T-helper 2 cell (primary cell): ENCODE results near the gene CXCL14.
A peak's percentile ranks its signal among the peaks of the same experiment; 100 is the strongest.

ENCODE experiments used
- DNase-seq, 5 experiments: peaks; one replicate each; pipeline versions ENCODE4 v3.0.0 to v3.0.0-alpha.2; 2012 to 2022
- total RNA-seq, 2 donors: gene quantifications; one replicate each; lab custom pipeline; 2026; lab: John Stamatoyannopoulos, UW

CXCL14 gene
- total RNA-seq = 0 reads per million in 2 donors

GRCh38 chr5:135578685-135579341 lies at the start of gene CXCL14:
Gene CXCL14, minus strand, starts transcription at chr5:135578991. Its CDS starts 213 bp downstream, at chr5:135578778.
- DNase-seq = peak in 1 of 5 experiments; percentile 30

GRCh38 chr5:135626636-135627035 lies 47.8 kb upstream of the CXCL14 start:
- DNase-seq = no peak

- DNase-seq = no peak
Observed at GRCh38 chr5:135625961-135626360, 47.2 kb upstream of the CXCL14 start.

- DNase-seq = no peak
Observed at GRCh38 chr5:135625486-135625885, 46.7 kb upstream of the CXCL14 start.

GRCh38 chr5:135625061-135625460 lies 46.3 kb upstream of the CXCL14 start:
- no peak for DNase-seq

DNA sequence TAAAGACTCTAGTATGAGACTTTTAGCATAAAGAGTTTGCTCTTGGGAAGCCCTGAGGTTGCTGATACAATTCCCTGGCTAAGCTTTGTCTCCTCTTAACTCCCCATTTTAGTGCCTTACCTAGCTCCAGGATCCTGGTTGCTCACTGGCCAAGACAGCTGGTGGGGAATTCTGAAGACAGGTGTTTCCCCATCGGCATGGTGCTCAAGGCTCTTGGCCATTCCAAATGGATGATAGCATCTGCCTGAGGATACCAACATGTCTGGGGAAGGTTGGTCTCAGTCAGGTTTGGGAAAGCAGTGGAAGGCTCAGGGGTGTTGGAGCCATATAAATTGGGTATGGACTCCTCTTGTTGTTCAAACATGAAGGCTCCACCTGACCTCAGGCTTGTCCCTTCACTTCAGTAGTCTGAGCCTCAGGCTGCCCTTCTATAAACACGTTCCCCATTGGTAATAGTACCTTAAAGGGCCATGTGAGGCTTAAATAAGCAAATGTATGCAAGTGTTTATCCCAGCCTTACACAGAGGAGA lies 44.5 kb upstream of the CXCL14 start:
- DNase-seq = no peak

DNA sequence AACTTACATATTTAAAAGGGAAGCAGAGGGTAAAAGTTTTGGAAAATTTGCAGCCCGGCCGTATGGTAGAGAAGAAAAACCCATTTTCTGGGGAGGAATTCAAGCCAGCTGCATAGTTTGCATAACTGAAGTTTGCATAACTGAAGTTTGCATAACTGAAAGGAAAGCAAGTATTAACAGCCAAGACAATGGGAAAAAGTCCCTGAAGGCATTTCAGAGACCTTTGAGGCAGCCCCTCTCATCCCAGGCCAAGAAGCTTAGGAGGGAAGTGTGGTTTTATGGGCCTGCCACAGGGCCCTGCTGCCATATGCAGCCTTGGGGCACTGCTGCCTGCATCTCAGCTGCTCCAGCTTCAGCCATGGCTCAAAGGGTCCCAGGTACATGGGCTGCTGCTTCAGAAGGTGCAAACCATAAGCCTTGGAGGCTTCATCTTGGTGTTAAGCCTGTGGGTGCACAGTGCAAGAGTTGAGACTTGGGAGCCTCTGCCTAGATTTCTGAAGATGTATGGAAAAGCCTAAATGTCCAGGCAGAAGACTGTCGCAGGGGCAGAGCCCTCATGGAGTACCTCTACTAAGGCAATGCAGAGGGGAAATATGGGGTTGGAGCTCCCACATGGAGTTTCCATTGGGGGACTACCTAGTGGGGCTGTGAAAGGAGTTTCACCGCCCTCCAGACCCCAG lies 36.9 kb upstream of the CXCL14 start:
- DNase-seq = no peak

DNA sequence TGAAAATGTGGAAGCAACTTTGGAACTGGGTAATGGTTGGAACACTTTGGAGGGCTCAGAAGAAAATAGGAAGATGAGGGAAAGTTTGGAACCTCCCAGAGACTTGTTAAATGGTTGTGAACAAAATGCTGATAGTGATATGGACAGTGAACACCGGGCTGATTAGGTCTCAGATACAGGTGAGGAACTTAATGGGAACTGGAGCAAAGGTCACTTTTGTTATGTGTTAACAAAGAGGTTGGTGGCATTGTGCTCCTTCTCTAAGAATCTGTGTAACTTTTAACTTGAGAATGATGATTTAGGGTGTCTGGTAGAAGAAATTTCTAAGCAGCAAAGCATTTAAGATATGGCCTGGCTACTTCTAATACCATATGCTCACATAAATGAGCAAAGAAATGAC lies 36.4 kb upstream of the CXCL14 start:
- no peak for DNase-seq

DNA sequence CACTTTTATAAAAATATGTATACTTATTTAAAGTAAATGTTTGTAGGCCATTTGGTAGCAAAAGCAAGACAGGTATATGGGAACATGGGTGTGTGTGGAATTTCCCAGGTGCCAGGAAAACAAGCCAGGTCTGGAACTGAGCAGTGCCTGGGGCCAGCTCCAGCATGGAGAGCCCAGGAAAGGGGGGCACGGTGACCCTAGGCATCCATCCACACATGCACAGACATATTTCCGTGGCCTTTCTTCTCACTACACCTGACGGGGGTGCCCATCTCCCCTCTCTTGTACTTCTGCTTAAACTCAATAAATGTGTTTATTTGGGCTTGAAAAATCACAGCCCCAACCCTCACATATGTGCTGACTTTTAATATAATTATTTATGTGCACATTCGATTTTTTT lies 31.2 kb upstream of the CXCL14 start:
- no peak for DNase-seq

DNA sequence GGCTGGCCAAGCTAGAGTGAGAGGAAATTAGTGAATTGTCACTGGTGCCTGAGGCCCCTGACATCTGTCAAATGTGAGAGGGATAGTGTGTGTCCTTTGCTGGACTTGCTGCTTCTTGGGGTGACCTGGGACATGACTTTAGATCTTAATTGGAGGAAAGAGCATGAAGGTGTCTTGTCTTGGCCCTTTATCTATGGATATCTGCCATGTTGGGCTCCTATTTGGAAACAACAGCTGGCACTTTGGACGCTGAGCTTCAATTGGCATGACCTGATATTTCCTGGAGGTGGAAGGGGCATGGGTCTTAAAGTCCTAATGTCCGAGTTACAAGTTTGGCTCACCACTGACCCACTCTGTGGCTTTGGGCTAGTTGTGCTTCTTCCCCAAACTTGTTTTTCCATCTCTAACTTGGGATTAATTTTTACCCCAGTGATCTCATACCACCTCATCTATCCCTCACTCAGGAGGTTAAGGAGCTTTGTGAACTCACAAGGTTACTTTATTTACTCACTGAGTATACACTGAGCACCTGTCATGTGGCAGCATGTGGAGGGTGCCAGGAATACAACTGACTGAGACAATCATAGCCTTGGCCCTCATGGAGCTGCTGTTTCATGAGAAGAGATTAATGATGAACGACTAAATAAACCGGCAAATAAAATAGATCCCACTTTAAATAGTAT lies 30.1 kb upstream of the CXCL14 start:
- DNase-seq = no peak

- no peak for DNase-seq
Observed at GRCh38 chr5:135608361-135608760, 29.6 kb upstream of the CXCL14 start.

DNA sequence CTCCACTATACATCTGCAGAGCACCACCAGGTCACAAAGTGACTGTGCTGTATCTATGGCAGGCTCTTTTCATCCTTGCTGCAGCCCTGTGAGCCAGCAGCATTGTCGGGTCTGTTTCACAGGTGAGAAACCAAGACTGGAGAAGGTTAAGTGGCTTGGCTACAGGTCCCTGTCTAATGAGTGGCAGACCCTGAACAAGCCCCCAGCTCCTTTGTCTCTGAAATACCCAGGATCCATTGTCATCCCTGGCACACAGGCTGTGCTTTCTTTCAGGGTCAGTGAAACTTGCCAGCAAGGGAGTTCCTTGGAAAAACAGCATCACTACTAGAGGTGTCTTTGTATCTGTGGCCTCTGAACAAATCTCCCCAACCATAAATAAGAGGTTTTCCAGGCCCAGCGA lies 27.6 kb upstream of the CXCL14 start:
- DNase-seq = no peak

- no peak for DNase-seq
Observed at GRCh38 chr5:135605221-135605620, 26.4 kb upstream of the CXCL14 start.

DNA sequence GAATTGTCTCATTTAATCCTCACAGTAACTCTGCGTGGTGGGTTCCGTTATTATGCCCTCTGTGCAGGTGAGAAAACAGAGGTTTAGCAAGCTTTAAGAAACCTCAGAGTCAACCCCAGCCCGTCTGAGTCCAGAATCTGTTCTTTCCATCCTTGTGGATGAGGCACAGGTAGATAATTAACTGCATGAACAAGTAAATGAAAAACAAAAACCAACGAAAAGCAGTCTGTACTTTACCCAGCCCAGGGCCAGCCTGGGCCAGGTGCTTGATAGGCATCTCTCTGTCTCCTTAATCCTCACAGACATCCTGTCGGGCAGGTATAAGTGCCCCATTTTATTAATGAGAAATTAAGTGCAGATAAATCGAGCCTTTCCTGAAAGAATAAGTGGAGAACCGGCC lies 25.3 kb upstream of the CXCL14 start:
- DNase-seq = no peak

GRCh38 chr5:135602882-135603721 lies 24.3 kb upstream of the CXCL14 start:
- DNase-seq = no peak

DNA sequence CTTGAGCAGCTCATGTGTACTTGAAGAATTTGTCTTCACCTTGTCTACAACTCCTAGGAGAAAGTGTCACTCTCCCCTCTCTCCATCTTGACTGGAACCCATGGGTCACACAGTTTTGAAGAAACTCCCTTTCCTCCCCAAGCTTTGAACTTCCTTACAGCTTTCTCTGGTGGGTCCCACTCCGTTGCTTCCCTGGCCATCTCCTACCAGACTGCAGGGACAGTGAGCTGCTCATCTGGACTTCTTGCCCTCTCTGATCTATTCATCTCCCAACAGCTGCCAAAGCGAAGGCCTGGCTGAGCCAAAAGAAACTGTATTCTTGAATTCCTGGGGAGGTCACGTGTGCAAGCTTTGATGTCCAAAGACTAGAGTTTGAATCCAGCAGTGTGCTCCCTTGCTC lies 22.7 kb upstream of the CXCL14 start:
- DNase-seq = no peak

DNA sequence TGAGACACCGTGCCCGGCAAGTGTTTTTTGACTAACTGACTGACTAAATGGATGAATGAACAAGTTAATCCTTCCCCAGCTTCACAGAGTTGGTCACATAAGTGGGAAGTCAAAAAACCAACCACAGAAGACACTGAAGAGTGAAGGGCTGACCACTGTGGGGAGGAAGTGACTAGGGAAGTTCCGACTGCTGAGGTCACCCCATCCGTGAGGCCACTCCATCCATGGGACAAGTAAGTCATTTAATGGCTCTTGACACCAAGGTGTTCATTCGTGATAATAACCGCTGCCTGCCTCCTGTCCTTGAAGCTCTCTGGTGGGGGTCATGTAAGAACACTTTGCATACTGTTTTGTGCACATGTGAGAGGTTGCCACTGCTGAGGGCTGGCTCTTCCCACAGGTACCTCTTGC lies 22.2 kb upstream of the CXCL14 start:
- DNase-seq = no peak

DNA sequence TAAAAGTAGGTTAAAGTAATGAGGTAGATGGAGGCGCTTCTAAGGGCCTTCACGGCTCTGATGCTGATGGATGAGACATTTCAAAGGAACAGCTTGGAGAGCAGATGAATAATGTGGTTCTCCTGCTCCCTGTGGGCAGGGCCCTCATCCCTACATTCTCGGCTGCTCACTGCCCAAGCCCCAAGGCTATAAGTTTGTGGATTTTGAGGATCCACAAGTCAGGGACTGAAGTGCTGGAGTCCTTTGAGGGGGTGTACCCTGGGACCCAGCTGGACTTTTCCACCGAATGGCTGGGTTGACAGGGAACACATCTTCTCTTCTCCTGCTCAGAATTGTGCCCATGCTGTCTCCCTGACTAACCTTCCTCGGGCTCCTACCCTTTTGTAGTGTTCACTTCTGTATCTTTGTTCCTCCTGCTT lies 21.4 kb upstream of the CXCL14 start:
- DNase-seq = no peak

DNA sequence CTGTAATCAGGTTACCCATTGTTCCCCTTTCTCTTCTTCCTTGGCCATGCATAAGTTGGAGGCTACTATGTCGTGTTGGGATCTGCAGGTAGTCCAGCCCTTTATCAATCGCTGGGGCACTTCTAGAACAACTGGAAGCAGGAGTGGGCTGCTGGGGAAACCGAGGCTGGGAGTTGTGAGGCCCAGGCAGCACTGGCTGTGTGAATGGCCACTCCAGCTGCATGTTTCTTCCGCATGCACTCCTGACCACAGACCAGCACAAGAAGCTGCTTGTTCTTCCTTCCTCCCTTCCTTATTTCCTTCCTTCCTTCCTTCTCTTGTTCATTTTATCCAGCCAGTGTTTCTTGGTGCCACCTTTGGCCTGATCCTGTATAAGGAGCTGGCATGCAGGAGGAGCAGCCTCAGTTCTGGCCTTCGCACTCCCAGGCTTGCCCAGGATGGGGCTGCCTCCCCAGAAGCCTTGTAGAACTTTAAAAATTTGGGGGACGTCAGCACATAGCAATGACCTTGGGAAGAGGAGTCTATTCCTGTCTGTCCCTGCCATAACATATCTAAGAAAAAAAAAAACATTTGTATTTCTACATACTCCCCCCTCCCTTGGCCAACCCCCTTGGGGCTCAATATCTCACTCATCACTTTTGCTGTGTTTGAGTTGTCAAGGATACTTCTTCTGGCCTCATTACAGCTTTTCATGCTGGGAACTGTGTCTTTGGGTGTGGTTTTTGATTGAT lies 20.8 kb upstream of the CXCL14 start:
- no peak for DNase-seq

GRCh38 chr5:135598691-135599395 lies 20.1 kb upstream of the CXCL14 start:
- no peak for DNase-seq

DNA sequence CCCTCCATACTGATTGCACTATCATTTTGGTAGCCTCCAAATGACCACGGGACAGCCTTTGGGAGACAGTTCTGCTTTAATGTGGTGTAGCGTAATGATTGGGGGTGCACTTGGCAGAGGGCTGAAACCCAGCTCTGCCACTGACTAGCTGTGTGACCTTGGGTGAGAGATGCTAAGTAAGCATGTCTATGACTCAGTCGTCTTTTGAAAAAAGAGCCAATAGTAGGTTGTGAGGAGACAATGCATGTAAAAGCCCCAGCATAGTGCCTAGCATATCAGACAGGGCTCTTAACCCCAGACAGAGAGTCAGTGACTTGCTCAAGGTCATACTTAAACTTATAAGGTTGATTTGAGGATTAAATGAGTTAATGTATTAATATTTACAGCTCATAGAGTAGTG lies 18.0 kb upstream of the CXCL14 start:
- no peak for DNase-seq
